ENCODE results near the gene RASAL3. TPM values are rescaled to one million over a fixed set of nuclear protein-coding genes. Genes with fewer than 3 reads are reported as not detected.

RASAL3 gene
- total RNA-seq, 1 experiment from 2014 or later: 0.57 TPM

DNA sequence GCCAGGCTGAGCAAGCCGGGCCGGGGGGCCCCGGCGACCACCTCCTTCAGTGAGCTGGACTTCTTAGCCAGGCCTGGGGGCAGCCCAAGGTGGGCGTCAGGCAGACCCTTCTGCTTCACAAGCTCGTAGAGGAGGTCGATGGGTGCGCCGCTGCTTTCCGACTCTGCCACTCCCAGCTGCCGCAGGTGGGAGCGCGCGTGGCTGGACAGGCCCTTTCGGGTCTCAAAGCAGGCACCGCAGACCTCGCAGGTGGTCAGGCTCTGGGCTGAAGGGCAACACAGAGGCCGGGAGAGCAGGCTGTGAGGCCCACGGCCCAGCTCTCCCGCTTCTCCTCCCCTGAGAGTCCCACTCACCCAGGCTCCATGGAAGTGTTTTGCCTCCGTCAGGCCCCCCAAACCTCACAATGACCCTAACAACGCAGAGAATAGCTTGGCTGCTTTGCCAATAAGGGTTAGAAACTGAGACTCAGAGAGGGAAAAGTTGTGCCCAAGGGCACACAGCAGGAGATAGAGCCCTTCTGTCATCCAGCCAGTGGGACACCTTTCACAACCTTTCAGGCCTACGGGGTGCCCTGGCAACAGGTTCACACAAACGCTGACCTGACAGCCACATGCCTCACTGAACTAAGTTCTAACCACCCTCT, 34.4 kb downstream of the RASAL3 start:
- no peaks in the 10 kb centered on the region for H3K27me3 ChIP-seq (ENCODE audit: insufficient read depth, low read length)
- no TSS peak for BruUV-seq (replicated peaks)
- DNase-seq (ENCODE audit: low read depth, low spot score) (no peak), ATAC-seq (no peak)
- H3K27ac ChIP-seq (ENCODE audit: low read depth, low read length): no peak overlapping the region
- no peaks in the 10 kb centered on the region for H4K20me1 ChIP-seq (ENCODE audit: insufficient read depth)
- H3K9me3 ChIP-seq (ENCODE audit: control insufficient read depth in 1 of 2, insufficient read depth in 1 of 2, low read depth in 1 of 2, low read length in 2 of 2): no peaks in the 10 kb centered on the region
- ChIA-PET POLR2A (interaction anchor here (1.3 kb wide), 1 partner anchor 11 kb away, joined by 5 read pairs; the partner anchor contains the start of gene AKAP8L), RAD21 (ENCODE audit: low non-redundant PET in 1 of 2, low total read pairs in 2 of 2, uncharacterized antibody in 2 of 2, unreplicated experiment in 2 of 2) (no interaction called here), CTCF (no interaction called here)
- H3K4me3 ChIP-seq (replicated peaks in 1 of 2; ENCODE audit: low read depth in 1 of 2, low read length in 2 of 2): no peak overlapping the region
- peaks cover 18 to 25% of the 10 kb centered on the region in 2 experiments for H3K4me1 ChIP-seq (ENCODE audit: control insufficient read depth in 1 of 2, insufficient read depth in 2 of 2, low read length in 2 of 2)
- peaks cover 12 to 29% of the 10 kb centered on the region in 2 experiments; a peak in 3 of 4 replicates for H3K36me3 ChIP-seq (ENCODE audit: control insufficient read depth in 1 of 2, insufficient read depth in 2 of 2, low read length in 2 of 2)
- no peak overlapping the region for H2AFZ ChIP-seq (ENCODE audit: low read depth, low read length, poor library complexity, severe bottlenecking)
- intact Hi-C loops (cut with micrococcal nuclease): no loop called here
- TF ChIP-seq ELF1 (IDR thresholded peaks at IDR 0.05; ENCODE audit: borderline replicate concordance, low read depth) (no peak), EZH2phosphoT487 (IDR thresholded peaks at IDR 0.05; ENCODE audit: borderline replicate concordance) (no peak), RAD21 (IDR thresholded peaks at IDR 0.05; ENCODE audit: low read depth) (no peak), EGR1 (IDR thresholded peaks at IDR 0.05; ENCODE audit: low read depth) (no peak), SIN3A (IDR thresholded peaks at IDR 0.05; ENCODE audit: low read depth) (no peak), EZH2 (IDR thresholded peaks at IDR 0.05) (no peak), SP1 (IDR thresholded peaks at IDR 0.05; ENCODE audit: low read depth) (no peak)
- TF ChIP-seq, protein P1, sequence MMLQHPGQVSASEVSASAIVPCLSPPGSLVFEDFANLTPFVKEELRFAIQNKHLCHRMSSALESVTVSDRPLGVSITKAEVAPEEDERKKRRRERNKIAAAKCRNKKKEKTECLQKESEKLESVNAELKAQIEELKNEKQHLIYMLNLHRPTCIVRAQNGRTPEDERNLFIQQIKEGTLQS (IDR thresholded peaks at IDR 0.05): no peak
- TF ChIP-seq, protein P2, sequence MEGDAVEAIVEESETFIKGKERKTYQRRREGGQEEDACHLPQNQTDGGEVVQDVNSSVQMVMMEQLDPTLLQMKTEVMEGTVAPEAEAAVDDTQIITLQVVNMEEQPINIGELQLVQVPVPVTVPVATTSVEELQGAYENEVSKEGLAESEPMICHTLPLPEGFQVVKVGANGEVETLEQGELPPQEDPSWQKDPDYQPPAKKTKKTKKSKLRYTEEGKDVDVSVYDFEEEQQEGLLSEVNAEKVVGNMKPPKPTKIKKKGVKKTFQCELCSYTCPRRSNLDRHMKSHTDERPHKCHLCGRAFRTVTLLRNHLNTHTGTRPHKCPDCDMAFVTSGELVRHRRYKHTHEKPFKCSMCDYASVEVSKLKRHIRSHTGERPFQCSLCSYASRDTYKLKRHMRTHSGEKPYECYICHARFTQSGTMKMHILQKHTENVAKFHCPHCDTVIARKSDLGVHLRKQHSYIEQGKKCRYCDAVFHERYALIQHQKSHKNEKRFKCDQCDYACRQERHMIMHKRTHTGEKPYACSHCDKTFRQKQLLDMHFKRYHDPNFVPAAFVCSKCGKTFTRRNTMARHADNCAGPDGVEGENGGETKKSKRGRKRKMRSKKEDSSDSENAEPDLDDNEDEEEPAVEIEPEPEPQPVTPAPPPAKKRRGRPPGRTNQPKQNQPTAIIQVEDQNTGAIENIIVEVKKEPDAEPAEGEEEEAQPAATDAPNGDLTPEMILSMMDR (IDR thresholded peaks at IDR 0.05 in 2 of 3, conservative IDR thresholded peaks at IDR 0.05 in 1 of 3; ENCODE audit: borderline replicate concordance in 1 of 3, insufficient read depth in 1 of 3, low read depth in 2 of 3, low read length in 2 of 3): no peak
- H3K9ac ChIP-seq (ENCODE audit: low read length): no peak overlapping the region
- H3K79me2 ChIP-seq (ENCODE audit: insufficient read depth, low read length): peaks cover 54% of the 10 kb centered on the region
- H3K9me2 ChIP-seq (ENCODE audit: insufficient read depth): no peaks in the 10 kb centered on the region
- peak overlapping the region; percentile 85; the same call in 1 of the 2 replicates for H3K4me2 ChIP-seq (ENCODE audit: low read length)
